Smooth muscle cell of the brain vasculature (primary cell): ENCODE data around the gene UPB1.

ENCODE experiments used
- DNase-seq: peaks from one replicate; pipeline ENCODE4 v3.0.0-alpha.2; 2012; ENCODE audit warnings: low read depth, low spot score

The UPB1 gene

GRCh38 chr22:24565077-24565476 lies 69.9 kb downstream of the UPB1 start:
- no peak for DNase-seq

- DNase-seq = no peak
Measured at GRCh38 chr22:24566899-24567511, 71.9 kb downstream of the UPB1 start.

- no peak for DNase-seq
Measured at GRCh38 chr22:24567668-24568067, 72.5 kb downstream of the UPB1 start.

GRCh38 chr22:24571266-24571665 lies 76.1 kb downstream of the UPB1 start:
- DNase-seq = no peak

- DNase-seq = no peak
Measured at GRCh38 chr22:24576778-24577177, 81.6 kb downstream of the UPB1 start.
